Measurements from ENCODE around the gene RAB27A. TPM values are rescaled to one million over a fixed set of nuclear protein-coding genes. Genes with fewer than 3 reads are reported as not detected.

Gene RAB27A
- total RNA-seq: 6.3 and 11.3 TPM in 2 replicates

GRCh38 chr15:55289746-55290527 is at the start of gene RAB27A:
RAB27A (minus strand) TSS chr15:55289813; CDS start chr15:55234934, 54,879 bp downstream.

GRCh38 chr15:55318588-55319494 is 29.2 kb upstream of the RAB27A start, which contains the start of the genes PIGB and PIGBOS1:
PIGB (plus strand) TSS chr15:55319222; CDS start chr15:55319251, 29 bp downstream.
PIGBOS1 (minus strand) TSS chr15:55319123; CDS start chr15:55317792, 1,331 bp downstream.

GRCh38 chr15:55196458-55197361 is 92.9 kb downstream of the RAB27A start, which contains the start of gene RSL24D1:
RSL24D1 (minus strand) TSS chr15:55196941; CDS start chr15:55196890, 51 bp downstream.

Other genes with a start within 250 kb of the RAB27A start
- gene RSL24D1, start 92.9 kb downstream of the RAB27A start, total RNA-seq: 48.2 and 60.1 TPM in 2 replicates
- gene PIGBOS1, start 29.3 kb upstream of the RAB27A start, total RNA-seq: 8.7 and 13.9 TPM in 2 replicates
- 14.9 and 15.1 TPM in 2 replicates for gene PIGB, start 29.4 kb upstream of the RAB27A start, total RNA-seq
- 31.3 and 32.3 TPM in 2 replicates for gene CCPG1, start 118.5 kb upstream of the RAB27A start, total RNA-seq
- gene PIERCE2, start 118.7 kb upstream of the RAB27A start, total RNA-seq: 1.5 and 1.7 TPM in 2 replicates
- gene DNAAF4, start 218.4 kb upstream of the RAB27A start, total RNA-seq: 0.80 and 1.3 TPM in 2 replicates

All from mammary microvascular endothelial cell (primary cell).